Caco-2 (cell line): ENCODE measurements around the gene KLC3. TPM values are rescaled to one million over a fixed set of nuclear protein-coding genes. Genes with fewer than 3 reads are reported as not detected.
"Not testable (repeated sequence)": the region's sequence is repeated elsewhere in the genome, so short reads cannot be mapped to it uniquely, and the experiment has no call there.

Experiments
- BruUV-seq: library from RNA; stranded (reverse); fragments of 400-500 nt; replicated peaks from 2 replicates; lab custom pipeline; 2021; lab: Mats Ljungman, UMichigan
- CTCF ChIA-PET: fragments of 300-600 bp; sonication (Branson Sonifier 250); formaldehyde crosslinking; loops from one replicate; lab custom pipeline; 2022; ENCODE audit warnings: antibody characterized with exemption; lab: Charles Lee
- POLR2A ChIA-PET: fragments of 300-600 bp; sonication (Branson Sonifier 250); formaldehyde crosslinking; loops from one replicate; lab custom pipeline; 2022; ENCODE audit warnings: antibody characterized with exemption; lab: Charles Lee
- DNase-seq, 2 experiments: peaks; one replicate each; pipeline versions ENCODE4 v3.0.0 to v3.0.0-alpha.2; 2020 to 2022
- H3K27me3 ChIP-seq: replicated peaks from 2 replicates; pipeline ENCODE4 v1.6.0; 2011; ENCODE audit warnings: low read length; ENCODE audit not compliant: control insufficient read depth, insufficient read depth
- H3K36me3 ChIP-seq: 2 replicates; pipeline ENCODE4 v1.5.1; 2011; ENCODE audit warnings: low read length; ENCODE audit not compliant: control insufficient read depth, insufficient read depth
- H3K4me1 ChIP-seq: fragments of 250-450 bp; sonication (Bioruptor Pico); 2 replicates; pipeline ENCODE4 v1.5.1; 2020; ENCODE audit warnings: mild to moderate bottlenecking
- H3K4me3 ChIP-seq: 2 replicates; pipeline ENCODE4 v1.5.1; 2011; ENCODE audit warnings: low read depth, mild to moderate bottlenecking, control low read depth, low read length
- H3K9me3 ChIP-seq: fragments of 250-450 bp; sonication (Bioruptor Pico); 2 replicates; pipeline ENCODE4 v1.5.1; 2020; ENCODE audit warnings: mild to moderate bottlenecking, moderate library complexity
- H3K27ac Mint-ChIP-seq: one replicate; pipeline ENCODE4 v1.8.0; 2022; ENCODE audit warnings: mixed read lengths; ENCODE audit not compliant: unreplicated experiment
- H3K27me3 Mint-ChIP-seq: one replicate; pipeline ENCODE4 v1.8.0; 2022; ENCODE audit warnings: mixed read lengths; ENCODE audit not compliant: insufficient read depth, unreplicated experiment
- H3K36me3 Mint-ChIP-seq: one replicate; pipeline ENCODE4 v1.8.0; 2022; ENCODE audit warnings: mild to moderate bottlenecking, mixed read lengths; ENCODE audit not compliant: insufficient read depth, unreplicated experiment
- H3K4me1 Mint-ChIP-seq: one replicate; pipeline ENCODE4 v1.8.0; 2022; ENCODE audit warnings: low read depth, mixed read lengths; ENCODE audit not compliant: unreplicated experiment
- H3K4me3 Mint-ChIP-seq: one replicate; pipeline ENCODE4 v1.8.0; 2022; ENCODE audit warnings: mild to moderate bottlenecking, moderate library complexity, mixed read lengths; ENCODE audit not compliant: unreplicated experiment
- H3K9me3 Mint-ChIP-seq: one replicate; pipeline ENCODE4 v1.8.0; 2022; ENCODE audit warnings: mixed read lengths; ENCODE audit not compliant: unreplicated experiment
- intact Hi-C: fragments of 100-400 bp; cut with micrococcal nuclease; formaldehyde crosslinking; loops from one replicate; pipeline ENCODE4 v1.10.0; 2022; ENCODE audit not compliant: unreplicated experiment
- total RNA-seq: library from RNA; stranded (reverse); gene quantifications from 2 replicates; pipeline ENCODE4 v1.2.3, GENCODE V29; 2022
- TF ChIP-seq, protein P1 (sequence below), 2 experiments: fragments of 200-600 bp in 1 of 2; IDR thresholded peaks; 1 replicate in 1 of 2; 2 replicates in 1 of 2; pipeline versions ENCODE4 v1.5.1 to v1.8.0; 2011 to 2022; ENCODE audit warnings: antibody characterized with exemption in 1 of 2, control low read depth in 1 of 2, inconsistent platforms in 1 of 2, low read depth in 1 of 2, low read length in 1 of 2, mild to moderate bottlenecking in 1 of 2, moderate library complexity in 1 of 2; ENCODE audit not compliant: insufficient read depth in 1 of 2, severe bottlenecking in 1 of 2, unreplicated experiment in 1 of 2

KLC3 gene
- total RNA-seq, 1 experiment from 2014 or later = 10.2 TPM

DNA sequence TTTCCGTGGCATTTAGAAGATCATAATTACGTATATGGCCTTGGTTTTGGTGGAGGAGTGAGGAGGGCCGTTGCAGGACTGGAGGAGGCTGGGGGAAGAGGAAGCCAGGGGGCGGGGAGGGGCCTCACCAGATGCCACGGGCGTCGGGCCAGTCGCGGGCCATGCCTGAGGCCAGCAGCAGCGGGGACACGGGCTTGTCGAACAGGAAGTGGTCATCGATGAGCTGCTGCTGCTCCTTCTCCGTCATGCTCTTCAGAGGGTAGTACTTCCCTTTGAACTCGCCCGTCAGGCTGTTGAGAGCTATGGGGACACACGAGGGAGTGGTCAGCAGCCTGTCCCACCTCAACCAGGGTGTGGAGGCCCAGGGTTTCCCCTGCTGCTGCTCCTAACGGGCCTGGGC, 28.9 kb upstream of the KLC3 start:
- no peaks in the 10 kb centered on the region for H3K36me3 Mint-ChIP-seq
- H3K4me1 Mint-ChIP-seq = no peaks in the 10 kb centered on the region
- H3K9me3 Mint-ChIP-seq = no peaks in the 10 kb centered on the region
- ChIA-PET POLR2A (no interaction called here), CTCF (no interaction called here)
- H3K27ac Mint-ChIP-seq = no peak overlapping the region
- H3K4me3 Mint-ChIP-seq = no peak overlapping the region
- TF ChIP-seq, protein P1, sequence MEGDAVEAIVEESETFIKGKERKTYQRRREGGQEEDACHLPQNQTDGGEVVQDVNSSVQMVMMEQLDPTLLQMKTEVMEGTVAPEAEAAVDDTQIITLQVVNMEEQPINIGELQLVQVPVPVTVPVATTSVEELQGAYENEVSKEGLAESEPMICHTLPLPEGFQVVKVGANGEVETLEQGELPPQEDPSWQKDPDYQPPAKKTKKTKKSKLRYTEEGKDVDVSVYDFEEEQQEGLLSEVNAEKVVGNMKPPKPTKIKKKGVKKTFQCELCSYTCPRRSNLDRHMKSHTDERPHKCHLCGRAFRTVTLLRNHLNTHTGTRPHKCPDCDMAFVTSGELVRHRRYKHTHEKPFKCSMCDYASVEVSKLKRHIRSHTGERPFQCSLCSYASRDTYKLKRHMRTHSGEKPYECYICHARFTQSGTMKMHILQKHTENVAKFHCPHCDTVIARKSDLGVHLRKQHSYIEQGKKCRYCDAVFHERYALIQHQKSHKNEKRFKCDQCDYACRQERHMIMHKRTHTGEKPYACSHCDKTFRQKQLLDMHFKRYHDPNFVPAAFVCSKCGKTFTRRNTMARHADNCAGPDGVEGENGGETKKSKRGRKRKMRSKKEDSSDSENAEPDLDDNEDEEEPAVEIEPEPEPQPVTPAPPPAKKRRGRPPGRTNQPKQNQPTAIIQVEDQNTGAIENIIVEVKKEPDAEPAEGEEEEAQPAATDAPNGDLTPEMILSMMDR (IDR thresholded peaks at IDR 0.05; ENCODE audit: insufficient read depth in 1 of 2, low read depth in 1 of 2, low read length in 1 of 2, severe bottlenecking in 1 of 2, unreplicated experiment in 1 of 2) = no peak
- Histone ChIP-seq H3K27me3 (0 out of 2 replicates have a peak, but pooled peaks cover 1% of the 10 kb centered on the region), H3K36me3 (no peaks in the 10 kb centered on the region), H3K9me3 (no peaks in the 10 kb centered on the region), H3K4me1 (no peaks in the 10 kb centered on the region), H3K4me3 (no peak overlapping the region)
- no peak for DNase-seq
- peaks cover 7% of the 10 kb centered on the region for H3K27me3 Mint-ChIP-seq
- intact Hi-C loops = no loop called here
- BruUV-seq = no TSS peak

DNA sequence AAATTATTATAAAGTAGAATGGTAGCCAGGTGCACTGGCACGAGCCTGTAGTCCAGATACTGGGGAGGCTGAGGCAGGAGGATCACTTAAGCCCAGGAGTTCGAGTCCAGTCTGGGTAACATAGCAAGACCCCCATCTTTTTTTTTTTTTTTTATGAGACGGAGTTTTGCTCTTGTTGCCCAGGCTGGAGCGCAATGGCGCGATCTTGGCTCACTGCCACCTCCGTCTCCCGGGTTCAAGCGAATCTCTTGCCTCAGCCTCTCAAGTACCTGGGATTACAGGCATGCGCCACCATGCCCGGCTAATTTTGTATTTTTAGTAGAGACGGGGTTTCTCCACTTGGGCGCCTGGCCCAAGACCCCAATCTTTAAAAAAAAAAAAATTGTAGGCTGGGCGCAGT, 28.3 kb upstream of the KLC3 start:
- intact Hi-C loops, H3K4me1 Mint-ChIP-seq, CTCF ChIA-PET, H3K9me3 ChIP-seq, H3K36me3 ChIP-seq, H3K4me3 Mint-ChIP-seq, H3K36me3 Mint-ChIP-seq, H3K4me3 ChIP-seq, POLR2A ChIA-PET, BruUV-seq, H3K4me1 ChIP-seq, H3K27me3 ChIP-seq, DNase-seq, H3K9me3 Mint-ChIP-seq, H3K27ac Mint-ChIP-seq: not testable (repeated sequence)
- H3K27me3 Mint-ChIP-seq = peaks cover 11% of the 10 kb centered on the region

DNA sequence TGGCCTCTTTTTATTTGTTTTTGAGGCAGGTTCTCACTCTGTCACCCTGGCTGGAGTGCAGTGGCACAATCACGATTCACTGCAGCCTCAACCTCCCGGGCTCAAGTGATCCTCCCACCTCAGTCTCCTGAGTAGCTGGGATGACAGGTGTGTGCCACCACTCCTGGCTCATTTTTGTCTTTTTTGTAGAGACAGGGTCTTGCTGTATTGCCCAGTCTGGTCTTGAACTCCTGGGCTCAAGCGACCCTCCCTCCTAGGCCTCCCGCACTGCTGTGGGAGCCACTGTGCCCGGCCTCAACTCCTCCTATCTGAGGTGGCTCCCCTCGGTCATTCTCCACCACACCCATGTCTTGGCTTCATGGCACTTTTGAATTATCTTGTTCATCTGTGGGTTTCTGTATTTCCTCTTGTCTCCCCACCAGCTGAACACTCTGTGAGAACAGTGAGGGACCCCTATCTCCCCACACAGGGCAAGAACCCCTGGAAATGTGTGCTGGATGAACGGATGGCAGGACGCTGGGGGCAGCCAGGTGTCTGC, 25.8 kb upstream of the KLC3 start:
- H3K27me3 ChIP-seq = 0 out of 2 replicates have a peak, but pooled peaks cover 1% of the 10 kb centered on the region
- H3K36me3 Mint-ChIP-seq = no peaks in the 10 kb centered on the region
- no peak for DNase-seq
- no peaks in the 10 kb centered on the region for H3K4me1 ChIP-seq
- no TSS peak for BruUV-seq
- no peak overlapping the region for H3K4me3 ChIP-seq
- no peaks in the 10 kb centered on the region for H3K4me1 Mint-ChIP-seq
- intact Hi-C loops = no loop called here
- no peaks in the 10 kb centered on the region for H3K9me3 Mint-ChIP-seq
- peaks cover 14% of the 10 kb centered on the region for H3K27me3 Mint-ChIP-seq
- H3K4me3 Mint-ChIP-seq = no peak overlapping the region
- H3K27ac Mint-ChIP-seq = no peak overlapping the region
- ChIA-PET CTCF (no interaction called here), POLR2A (no interaction called here)
- no peaks in the 10 kb centered on the region for H3K9me3 ChIP-seq
- H3K36me3 ChIP-seq = no peaks in the 10 kb centered on the region
- TF ChIP-seq, protein P1 (IDR thresholded peaks at IDR 0.05; ENCODE audit: insufficient read depth in 1 of 2, low read depth in 1 of 2, low read length in 1 of 2, severe bottlenecking in 1 of 2, unreplicated experiment in 1 of 2) = no peak
